Activated naive CD8-positive, alpha-beta T cell treated with anti-CD3 and anti-CD28 coated beads for 36 hours (primary cell): ENCODE data around the gene CREB3L2. TPM values are rescaled to one million over a fixed set of nuclear protein-coding genes. Genes with fewer than 3 reads are reported as not detected.
"Not testable (repeated sequence)": the region's sequence is repeated elsewhere in the genome, so short reads cannot be mapped to it uniquely, and the experiment has no call there.

Experiments used
- DNase-seq: peaks from one replicate; pipeline ENCODE4 v3.0.0; 2021
- H3K27ac Mint-ChIP-seq: one replicate; pipeline ENCODE4 v1.8.0; 2022; ENCODE audit warnings: mild to moderate bottlenecking, moderate library complexity, mixed read lengths
- H3K27me3 Mint-ChIP-seq: one replicate; pipeline ENCODE4 v1.8.0; 2022; ENCODE audit warnings: mild to moderate bottlenecking, mixed read lengths
- H3K36me3 Mint-ChIP-seq: one replicate; pipeline ENCODE4 v1.8.0; 2021; ENCODE audit warnings: mild to moderate bottlenecking, mixed read lengths
- H3K4me1 Mint-ChIP-seq: one replicate; pipeline ENCODE4 v1.8.0; 2021; ENCODE audit warnings: mixed read lengths
- H3K4me3 Mint-ChIP-seq: one replicate; pipeline ENCODE4 v1.8.0; 2022; ENCODE audit warnings: mild to moderate bottlenecking, moderate library complexity, mixed read lengths
- H3K9me3 Mint-ChIP-seq: one replicate; pipeline ENCODE4 v1.8.0; 2022; ENCODE audit warnings: mixed read lengths
- total RNA-seq, 2 experiments: library from RNA; stranded (reverse); gene quantifications; one replicate each; pipeline ENCODE4 v1.2.3, GENCODE V29; 2021

CREB3L2 gene
- total RNA-seq, 2 experiments from 2014 or later: 20.4 to 21.8 TPM

- no peak for DNase-seq
- H3K4me3 Mint-ChIP-seq: no peak overlapping the region
- no peaks in the 10 kb centered on the region for H3K36me3 Mint-ChIP-seq
- H3K27ac Mint-ChIP-seq: no peak overlapping the region
- H3K27me3 Mint-ChIP-seq: peaks cover 74% of the 10 kb centered on the region
- H3K4me1 Mint-ChIP-seq: peaks cover 13% of the 10 kb centered on the region
- no peaks in the 10 kb centered on the region for H3K9me3 Mint-ChIP-seq
Measured at GRCh38 chr7:137848095-137848494, 153.8 kb downstream of the CREB3L2 start.

- no peaks in the 10 kb centered on the region for H3K36me3 Mint-ChIP-seq
- H3K4me3 Mint-ChIP-seq: peak overlapping the region; percentile 32
- DNase-seq: no peak
- peaks cover 79% of the 10 kb centered on the region for H3K27me3 Mint-ChIP-seq
- no peak overlapping the region for H3K27ac Mint-ChIP-seq
- H3K4me1 Mint-ChIP-seq: peaks cover 13% of the 10 kb centered on the region
- H3K9me3 Mint-ChIP-seq: no peaks in the 10 kb centered on the region
Measured at GRCh38 chr7:137847568-137848050, 154.3 kb downstream of the CREB3L2 start.

- no peak for DNase-seq
- H3K4me1 Mint-ChIP-seq: peaks cover 13% of the 10 kb centered on the region
- H3K4me3 Mint-ChIP-seq: peak within 1 kb of the TSS; percentile 67
- no peak within 1 kb of the TSS for H3K27ac Mint-ChIP-seq
- H3K36me3 Mint-ChIP-seq: no peaks in the 10 kb centered on the region
- H3K27me3 Mint-ChIP-seq: peaks cover 85% of the 10 kb centered on the region
- H3K9me3 Mint-ChIP-seq: no peaks in the 10 kb centered on the region
Measured at GRCh38 chr7:137846827-137847567, 154.9 kb downstream of the CREB3L2 start, which contains the start of gene DGKI. TSS of gene DGKI (minus strand) at chr7:137846974.

GRCh38 chr7:137846549-137846826 is 155.4 kb downstream of the CREB3L2 start:
- peaks cover 10% of the 10 kb centered on the region for H3K4me1 Mint-ChIP-seq
- no peaks in the 10 kb centered on the region for H3K9me3 Mint-ChIP-seq
- H3K27me3 Mint-ChIP-seq: peaks cover 87% of the 10 kb centered on the region
- DNase-seq: peak; percentile 25
- H3K4me3 Mint-ChIP-seq: no peak overlapping the region
- no peaks in the 10 kb centered on the region for H3K36me3 Mint-ChIP-seq
- H3K27ac Mint-ChIP-seq: no peak overlapping the region

- Mint-ChIP-seq H3K9me3 (no peaks in the 10 kb centered on the region), H3K27me3 (peaks cover 84% of the 10 kb centered on the region), H3K4me1 (peaks cover 2% of the 10 kb centered on the region), H3K27ac (no peak overlapping the region), H3K4me3 (no peak overlapping the region), H3K36me3 (no peaks in the 10 kb centered on the region)
- DNase-seq: no peak
Measured at GRCh38 chr7:137844677-137845425, 157.0 kb downstream of the CREB3L2 start.

DNA sequence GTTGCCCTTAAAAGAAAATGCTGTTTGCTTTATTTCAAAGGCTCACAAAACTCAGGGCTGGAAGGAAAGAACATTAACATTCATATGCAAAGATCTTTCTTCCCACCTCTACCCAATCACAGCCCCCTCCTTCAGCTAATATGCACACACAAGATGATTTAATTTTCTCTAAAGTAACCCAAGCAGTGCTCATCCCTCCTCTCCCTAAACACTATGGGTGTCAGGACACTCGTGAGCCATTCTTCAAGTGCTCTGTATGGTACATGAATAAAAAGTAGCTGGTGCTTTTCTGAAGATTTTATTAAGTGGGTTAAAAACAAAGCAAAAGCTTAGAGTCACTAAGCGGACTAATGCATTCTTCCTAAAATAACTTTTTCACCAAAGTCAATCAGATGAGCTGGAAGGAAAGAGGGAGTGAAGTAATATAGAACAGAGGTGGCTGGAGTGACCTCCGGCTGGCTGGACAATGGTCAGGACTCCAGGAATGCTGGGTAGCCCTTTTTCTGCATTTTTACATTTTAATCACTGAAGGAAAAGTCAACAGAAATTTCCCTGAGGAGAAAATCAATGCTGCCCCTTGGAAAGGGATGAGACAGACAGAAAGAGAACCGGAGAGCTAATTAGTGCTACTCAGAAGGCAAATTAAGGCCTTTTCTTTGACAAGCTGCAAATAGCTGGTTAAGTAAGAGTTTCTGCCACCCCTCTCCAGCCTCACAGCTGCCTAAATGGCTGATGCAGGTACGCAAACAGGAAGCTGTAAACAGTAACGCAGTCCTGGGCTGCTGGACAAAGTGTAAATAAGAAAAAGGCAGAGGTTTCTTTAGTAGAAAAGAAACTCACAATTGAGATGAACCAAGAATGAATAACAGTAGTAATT is 161.7 kb downstream of the CREB3L2 start:
- Mint-ChIP-seq H3K27ac (no peak overlapping the region), H3K36me3 (no peaks in the 10 kb centered on the region), H3K4me1 (no peaks in the 10 kb centered on the region), H3K9me3 (no peaks in the 10 kb centered on the region), H3K27me3 (peaks cover 69% of the 10 kb centered on the region), H3K4me3 (no peak overlapping the region)
- no peak for DNase-seq

DNA sequence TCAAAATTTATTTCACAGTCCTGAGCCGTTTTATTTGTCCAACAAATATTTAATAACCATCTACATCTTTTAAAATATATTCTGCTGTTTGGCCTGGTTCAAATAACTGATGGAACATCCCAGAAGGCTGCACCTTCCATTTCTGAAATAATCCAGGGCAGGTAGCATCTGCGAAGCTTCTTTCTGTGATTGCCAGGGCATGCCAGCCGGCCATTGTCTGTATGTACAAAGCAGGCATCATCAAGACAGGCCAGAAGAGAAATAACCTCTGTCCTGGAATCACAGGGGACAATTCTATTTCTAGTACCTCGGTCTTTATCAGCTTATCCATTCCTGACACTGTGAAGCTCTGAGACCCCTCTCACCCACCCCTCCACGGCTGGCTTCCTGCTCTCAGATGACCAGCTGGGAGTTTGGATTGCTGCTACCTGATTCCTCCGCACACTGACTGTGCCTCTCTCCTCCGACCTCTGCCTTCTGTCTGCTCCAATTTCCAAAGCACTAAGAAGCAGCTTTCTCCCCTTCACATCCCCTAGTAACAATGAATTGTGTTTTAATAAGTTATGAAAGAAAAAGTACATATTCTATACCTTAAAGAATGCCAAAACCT is 163.1 kb downstream of the CREB3L2 start:
- no peaks in the 10 kb centered on the region for H3K4me1 Mint-ChIP-seq
- no peak overlapping the region for H3K4me3 Mint-ChIP-seq
- H3K27ac Mint-ChIP-seq: no peak overlapping the region
- peaks cover 2% of the 10 kb centered on the region for H3K9me3 Mint-ChIP-seq
- DNase-seq: no peak
- no peaks in the 10 kb centered on the region for H3K36me3 Mint-ChIP-seq
- H3K27me3 Mint-ChIP-seq: peaks cover 62% of the 10 kb centered on the region

- no peak for DNase-seq
- no peak overlapping the region for H3K27ac Mint-ChIP-seq
- H3K27me3 Mint-ChIP-seq: peaks cover 49% of the 10 kb centered on the region
- H3K36me3 Mint-ChIP-seq: peaks cover 5% of the 10 kb centered on the region
- no peak overlapping the region for H3K4me3 Mint-ChIP-seq
- H3K4me1 Mint-ChIP-seq: no peaks in the 10 kb centered on the region
- H3K9me3 Mint-ChIP-seq: peaks cover 15% of the 10 kb centered on the region
Measured at GRCh38 chr7:137836541-137836940, 165.3 kb downstream of the CREB3L2 start.

DNA sequence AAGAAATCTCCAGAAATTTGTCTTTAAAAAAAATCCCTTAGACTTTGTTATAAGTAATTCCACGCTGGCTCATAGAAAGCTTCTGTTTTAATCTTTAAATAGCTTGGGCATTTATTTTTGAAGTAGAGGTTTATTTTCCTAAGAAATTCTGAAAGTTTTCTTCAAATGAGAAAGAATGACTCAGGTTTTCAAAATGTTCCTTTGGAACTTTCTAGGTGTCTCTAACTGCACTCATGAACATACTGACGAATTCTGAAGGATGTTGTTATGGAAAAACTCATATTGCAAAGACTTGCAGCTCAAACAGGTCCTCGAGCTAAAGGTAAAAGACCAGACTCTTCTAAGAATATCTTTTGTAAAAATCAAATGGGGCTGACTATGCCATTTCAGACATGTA is 165.8 kb downstream of the CREB3L2 start:
- peaks cover 47% of the 10 kb centered on the region for H3K27me3 Mint-ChIP-seq
- no peak for DNase-seq
- no peaks in the 10 kb centered on the region for H3K4me1 Mint-ChIP-seq
- no peak overlapping the region for H3K4me3 Mint-ChIP-seq
- peaks cover 17% of the 10 kb centered on the region for H3K9me3 Mint-ChIP-seq
- H3K27ac Mint-ChIP-seq: no peak overlapping the region
- peaks cover 5% of the 10 kb centered on the region for H3K36me3 Mint-ChIP-seq

- H3K27me3 Mint-ChIP-seq: peaks cover 47% of the 10 kb centered on the region
- H3K36me3 Mint-ChIP-seq: peaks cover 5% of the 10 kb centered on the region
- no peaks in the 10 kb centered on the region for H3K4me1 Mint-ChIP-seq
- peaks cover 17% of the 10 kb centered on the region for H3K9me3 Mint-ChIP-seq
- no peak overlapping the region for H3K27ac Mint-ChIP-seq
- DNase-seq: no peak
- no peak overlapping the region for H3K4me3 Mint-ChIP-seq
Measured at GRCh38 chr7:137835486-137836112, 166.3 kb downstream of the CREB3L2 start.

- H3K4me3 Mint-ChIP-seq: no peak overlapping the region
Measured at GRCh38 chr7:137834552-137834951, 167.3 kb downstream of the CREB3L2 start.

DNA sequence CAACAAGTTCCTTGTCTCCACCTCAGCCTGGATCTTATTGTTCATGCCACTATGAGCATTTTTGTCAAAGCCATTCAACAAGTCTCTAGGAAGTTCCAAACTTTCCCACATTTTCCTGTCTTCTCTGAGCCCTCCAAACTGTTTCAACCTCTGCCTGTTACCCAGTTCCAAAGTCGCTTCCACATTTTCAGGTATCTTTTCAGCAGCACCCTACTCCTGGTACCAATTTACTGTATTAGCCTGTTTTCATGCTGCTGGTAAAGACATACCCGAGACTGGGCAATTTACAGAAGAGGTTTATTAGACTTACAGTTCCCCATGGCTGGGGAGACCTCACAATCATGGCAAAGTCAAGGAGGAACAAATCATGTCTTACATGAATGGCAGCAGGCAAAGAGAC is 168.9 kb downstream of the CREB3L2 start:
- Mint-ChIP-seq H3K9me3 (peaks cover 17% of the 10 kb centered on the region), H3K27me3 (peaks cover 35% of the 10 kb centered on the region)
- H3K36me3 Mint-ChIP-seq, H3K27ac Mint-ChIP-seq, H3K4me3 Mint-ChIP-seq, H3K4me1 Mint-ChIP-seq, DNase-seq: not testable (repeated sequence)

More at GRCh38 chr7:137834552-137834951, 167.3 kb downstream of the CREB3L2 start:
- Mint-ChIP-seq H3K4me1 (no peaks in the 10 kb centered on the region), H3K36me3 (peaks cover 5% of the 10 kb centered on the region), H3K9me3 (peaks cover 17% of the 10 kb centered on the region), H3K27ac (no peak overlapping the region), H3K27me3 (peaks cover 43% of the 10 kb centered on the region)
- DNase-seq: no peak

- Mint-ChIP-seq H3K27me3 (peaks cover 33% of the 10 kb centered on the region), H3K9me3 (peaks cover 17% of the 10 kb centered on the region), H3K27ac (no peak overlapping the region), H3K36me3 (peaks cover 5% of the 10 kb centered on the region), H3K4me1 (no peaks in the 10 kb centered on the region), H3K4me3 (no peak overlapping the region)
- DNase-seq: no peak
Measured at GRCh38 chr7:137832382-137832781, 169.5 kb downstream of the CREB3L2 start.

- H3K27me3 Mint-ChIP-seq: peaks cover 33% of the 10 kb centered on the region
- not testable (repeated sequence) for H3K4me1 Mint-ChIP-seq, H3K36me3 Mint-ChIP-seq, H3K27ac Mint-ChIP-seq, H3K4me3 Mint-ChIP-seq, DNase-seq
- peaks cover 17% of the 10 kb centered on the region for H3K9me3 Mint-ChIP-seq
Measured at GRCh38 chr7:137831555-137831954, 170.3 kb downstream of the CREB3L2 start.
